ENCODE data around the gene RASGEF1C.

Gene RASGEF1C

GRCh38 chr5:180235846-180236245 is 26.8 kb upstream of the RASGEF1C start:
- no peaks in the 10 kb centered on the region for H3K9me3 ChIP-seq (ENCODE audit: insufficient read depth, low read length)
- H3K9ac ChIP-seq (ENCODE audit: insufficient read length, low read depth): no peak overlapping the region
- H3K27me3 ChIP-seq (ENCODE audit: insufficient read depth, insufficient read length): no peaks in the 10 kb centered on the region
- H3K4me1 ChIP-seq (ENCODE audit: insufficient read depth, insufficient read length): no peaks in the 10 kb centered on the region
- no peak for DNase-seq (ENCODE audit: low read depth, low spot score)
- H3K36me3 ChIP-seq (ENCODE audit: insufficient read depth, insufficient read length, low read length): peaks cover 39% of the 10 kb centered on the region
- no peak for TF ChIP-seq YY1 (IDR thresholded peaks at IDR 0.05; ENCODE audit: insufficient read depth, insufficient read length)
- no peak for TF ChIP-seq ZNF274 (IDR thresholded peaks at IDR 0.05; ENCODE audit: low read depth, low read length)
- no peak for TF ChIP-seq SUZ12 (IDR thresholded peaks at IDR 0.05; ENCODE audit: extremely low read depth, insufficient read depth, insufficient read length)
- no peak overlapping the region for H3K4me3 ChIP-seq (ENCODE audit: insufficient read length, low read depth)

- H3K27me3 ChIP-seq (ENCODE audit: insufficient read depth, insufficient read length): no peaks in the 10 kb centered on the region
- H3K9me3 ChIP-seq (ENCODE audit: insufficient read depth, low read length): no peaks in the 10 kb centered on the region
- no peaks in the 10 kb centered on the region for H3K4me1 ChIP-seq (ENCODE audit: insufficient read depth, insufficient read length)
- no peak overlapping the region for H3K4me3 ChIP-seq (ENCODE audit: insufficient read length, low read depth)
- TF ChIP-seq ZNF274 (IDR thresholded peaks at IDR 0.05; ENCODE audit: low read depth, low read length) (no peak), YY1 (IDR thresholded peaks at IDR 0.05; ENCODE audit: insufficient read depth, insufficient read length) (no peak), SUZ12 (IDR thresholded peaks at IDR 0.05; ENCODE audit: extremely low read depth, insufficient read depth, insufficient read length) (no peak)
- H3K36me3 ChIP-seq (ENCODE audit: insufficient read depth, insufficient read length, low read length): peaks cover 33% of the 10 kb centered on the region
- H3K9ac ChIP-seq (ENCODE audit: insufficient read length, low read depth): no peak overlapping the region
- peak; percentile 25 for DNase-seq (ENCODE audit: low read depth, low spot score)
Observed at GRCh38 chr5:180235077-180235476, 26.1 kb upstream of the RASGEF1C start.

- Histone ChIP-seq H3K27me3 (ENCODE audit: insufficient read depth, insufficient read length) (no peaks in the 10 kb centered on the region), H3K36me3 (ENCODE audit: insufficient read depth, insufficient read length, low read length) (peaks cover 30% of the 10 kb centered on the region), H3K4me3 (ENCODE audit: insufficient read length, low read depth) (no peak overlapping the region), H3K9ac (ENCODE audit: insufficient read length, low read depth) (no peak overlapping the region), H3K4me1 (ENCODE audit: insufficient read depth, insufficient read length) (no peaks in the 10 kb centered on the region), H3K9me3 (ENCODE audit: insufficient read depth, low read length) (no peaks in the 10 kb centered on the region)
- TF ChIP-seq SUZ12 (IDR thresholded peaks at IDR 0.05; ENCODE audit: extremely low read depth, insufficient read depth, insufficient read length) (no peak), ZNF274 (IDR thresholded peaks at IDR 0.05; ENCODE audit: low read depth, low read length) (no peak), YY1 (IDR thresholded peaks at IDR 0.05; ENCODE audit: insufficient read depth, insufficient read length) (no peak)
- no peak for DNase-seq (ENCODE audit: low read depth, low spot score)
Observed at GRCh38 chr5:180234271-180234670, 25.3 kb upstream of the RASGEF1C start.

- no peak for DNase-seq (ENCODE audit: low read depth, low spot score)
- TF ChIP-seq ZNF274 (IDR thresholded peaks at IDR 0.05; ENCODE audit: low read depth, low read length) (no peak), YY1 (IDR thresholded peaks at IDR 0.05; ENCODE audit: insufficient read depth, insufficient read length) (no peak), SUZ12 (IDR thresholded peaks at IDR 0.05; ENCODE audit: extremely low read depth, insufficient read depth, insufficient read length) (no peak)
- no peak overlapping the region for H3K4me3 ChIP-seq (ENCODE audit: insufficient read length, low read depth)
- H3K9ac ChIP-seq (ENCODE audit: insufficient read length, low read depth): no peak overlapping the region
- H3K4me1 ChIP-seq (ENCODE audit: insufficient read depth, insufficient read length): no peaks in the 10 kb centered on the region
- no peaks in the 10 kb centered on the region for H3K9me3 ChIP-seq (ENCODE audit: insufficient read depth, low read length)
- H3K27me3 ChIP-seq (ENCODE audit: insufficient read depth, insufficient read length): no peaks in the 10 kb centered on the region
- peaks cover 27% of the 10 kb centered on the region for H3K36me3 ChIP-seq (ENCODE audit: insufficient read depth, insufficient read length, low read length)
Observed at GRCh38 chr5:180233729-180234128, 24.7 kb upstream of the RASGEF1C start.

GRCh38 chr5:180230017-180230416 is 21.0 kb upstream of the RASGEF1C start:
- no peaks in the 10 kb centered on the region for H3K4me1 ChIP-seq (ENCODE audit: insufficient read depth, insufficient read length)
- no peak for DNase-seq (ENCODE audit: low read depth, low spot score)
- no peak overlapping the region for H3K9ac ChIP-seq (ENCODE audit: insufficient read length, low read depth)
- no peak overlapping the region for H3K4me3 ChIP-seq (ENCODE audit: insufficient read length, low read depth)
- no peaks in the 10 kb centered on the region for H3K9me3 ChIP-seq (ENCODE audit: insufficient read depth, low read length)
- peaks cover 15% of the 10 kb centered on the region for H3K36me3 ChIP-seq (ENCODE audit: insufficient read depth, insufficient read length, low read length)
- no peaks in the 10 kb centered on the region for H3K27me3 ChIP-seq (ENCODE audit: insufficient read depth, insufficient read length)
- no peak for TF ChIP-seq SUZ12 (IDR thresholded peaks at IDR 0.05; ENCODE audit: extremely low read depth, insufficient read depth, insufficient read length)
- no peak for TF ChIP-seq YY1 (IDR thresholded peaks at IDR 0.05; ENCODE audit: insufficient read depth, insufficient read length)
- no peak for TF ChIP-seq ZNF274 (IDR thresholded peaks at IDR 0.05; ENCODE audit: low read depth, low read length)

GRCh38 chr5:180222056-180222455 is 13.0 kb upstream of the RASGEF1C start:
- DNase-seq (ENCODE audit: low read depth, low spot score): no peak
- no peak overlapping the region for H3K9ac ChIP-seq (ENCODE audit: insufficient read length, low read depth)
- no peaks in the 10 kb centered on the region for H3K27me3 ChIP-seq (ENCODE audit: insufficient read depth, insufficient read length)
- no peaks in the 10 kb centered on the region for H3K4me1 ChIP-seq (ENCODE audit: insufficient read depth, insufficient read length)
- TF ChIP-seq YY1 (IDR thresholded peaks at IDR 0.05; ENCODE audit: insufficient read depth, insufficient read length) (no peak), ZNF274 (IDR thresholded peaks at IDR 0.05; ENCODE audit: low read depth, low read length) (no peak), SUZ12 (IDR thresholded peaks at IDR 0.05; ENCODE audit: extremely low read depth, insufficient read depth, insufficient read length) (no peak)
- no peak overlapping the region for H3K4me3 ChIP-seq (ENCODE audit: insufficient read length, low read depth)
- no peaks in the 10 kb centered on the region for H3K36me3 ChIP-seq (ENCODE audit: insufficient read depth, insufficient read length, low read length)
- 0 out of 2 replicates have a peak, but pooled peaks cover 5% of the 10 kb centered on the region for H3K9me3 ChIP-seq (ENCODE audit: insufficient read depth, low read length)

GRCh38 chr5:180217797-180218196 is 8.8 kb upstream of the RASGEF1C start:
- Histone ChIP-seq H3K9ac (ENCODE audit: insufficient read length, low read depth) (no peak overlapping the region), H3K4me1 (ENCODE audit: insufficient read depth, insufficient read length) (no peaks in the 10 kb centered on the region), H3K36me3 (ENCODE audit: insufficient read depth, insufficient read length, low read length) (no peaks in the 10 kb centered on the region), H3K4me3 (ENCODE audit: insufficient read length, low read depth) (no peak overlapping the region), H3K9me3 (ENCODE audit: insufficient read depth, low read length) (0 out of 2 replicates have a peak, but pooled peaks cover 5% of the 10 kb centered on the region), H3K27me3 (ENCODE audit: insufficient read depth, insufficient read length) (no peaks in the 10 kb centered on the region)
- no peak for TF ChIP-seq YY1 (IDR thresholded peaks at IDR 0.05; ENCODE audit: insufficient read depth, insufficient read length)
- no peak for TF ChIP-seq SUZ12 (IDR thresholded peaks at IDR 0.05; ENCODE audit: extremely low read depth, insufficient read depth, insufficient read length)
- no peak for TF ChIP-seq ZNF274 (IDR thresholded peaks at IDR 0.05; ENCODE audit: low read depth, low read length)
- DNase-seq (ENCODE audit: low read depth, low spot score): no peak

All from NT2/D1 (cell line).